LNCAP (cell line): ENCODE data around the gene ATP8B1.

Experiments
- TF ChIP-seq, protein P1 (sequence below): fragments of 450-650 bp; IDR thresholded peaks from 2 replicates; pipeline ENCODE4 v1.5.1; 2017; ENCODE audit warnings: mild to moderate bottlenecking

ATP8B1 gene

DNA sequence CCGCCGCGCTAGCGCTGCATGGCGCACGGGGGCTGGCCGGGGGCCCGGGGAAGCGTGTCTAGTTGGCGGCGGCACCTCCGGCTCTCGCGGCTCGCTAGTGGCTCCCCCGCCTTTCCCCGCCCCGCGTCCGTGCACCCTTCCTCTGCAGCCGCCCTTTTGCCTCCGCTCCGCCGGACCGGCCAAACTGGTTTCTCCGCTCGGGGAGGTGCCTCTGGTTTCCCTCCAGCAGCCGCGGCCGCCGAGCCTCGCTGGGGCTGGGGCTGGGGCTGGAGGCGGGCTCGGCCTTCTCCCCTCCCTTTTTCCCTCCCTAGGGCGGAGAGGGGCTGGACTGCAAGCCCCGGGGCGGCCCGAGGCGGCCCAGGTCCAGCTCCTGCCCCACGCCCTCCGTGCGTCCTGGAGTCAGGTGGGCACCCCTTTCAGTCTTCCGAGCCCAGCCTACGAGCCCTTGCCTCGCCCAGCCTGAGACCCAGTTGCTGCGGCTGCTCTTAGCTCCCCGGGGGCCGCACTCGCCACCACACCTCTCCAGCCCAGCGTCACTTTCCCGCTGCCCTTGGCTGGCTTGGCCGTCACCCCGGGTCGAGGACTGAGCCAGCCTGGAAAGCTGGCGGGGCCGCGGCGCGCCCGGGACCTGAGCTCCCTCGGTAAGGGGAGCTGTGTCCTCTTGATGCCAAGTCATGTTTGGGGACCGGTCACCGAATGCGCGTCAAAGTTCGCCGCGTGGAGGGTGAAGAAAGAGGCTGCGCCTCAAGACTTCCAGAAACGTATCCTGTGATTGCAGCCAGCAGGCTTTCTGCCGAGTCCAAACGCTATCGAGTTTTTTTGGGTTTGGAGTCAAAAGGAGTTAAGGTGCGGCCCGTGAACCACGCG, at the start of gene ATP8B1:
ATP8B1 (minus strand) TSS at position 213 of the 867 bp plus-strand sequence. CDS start 71,508 bp downstream, outside the sequence.
- TF ChIP-seq, protein P1, sequence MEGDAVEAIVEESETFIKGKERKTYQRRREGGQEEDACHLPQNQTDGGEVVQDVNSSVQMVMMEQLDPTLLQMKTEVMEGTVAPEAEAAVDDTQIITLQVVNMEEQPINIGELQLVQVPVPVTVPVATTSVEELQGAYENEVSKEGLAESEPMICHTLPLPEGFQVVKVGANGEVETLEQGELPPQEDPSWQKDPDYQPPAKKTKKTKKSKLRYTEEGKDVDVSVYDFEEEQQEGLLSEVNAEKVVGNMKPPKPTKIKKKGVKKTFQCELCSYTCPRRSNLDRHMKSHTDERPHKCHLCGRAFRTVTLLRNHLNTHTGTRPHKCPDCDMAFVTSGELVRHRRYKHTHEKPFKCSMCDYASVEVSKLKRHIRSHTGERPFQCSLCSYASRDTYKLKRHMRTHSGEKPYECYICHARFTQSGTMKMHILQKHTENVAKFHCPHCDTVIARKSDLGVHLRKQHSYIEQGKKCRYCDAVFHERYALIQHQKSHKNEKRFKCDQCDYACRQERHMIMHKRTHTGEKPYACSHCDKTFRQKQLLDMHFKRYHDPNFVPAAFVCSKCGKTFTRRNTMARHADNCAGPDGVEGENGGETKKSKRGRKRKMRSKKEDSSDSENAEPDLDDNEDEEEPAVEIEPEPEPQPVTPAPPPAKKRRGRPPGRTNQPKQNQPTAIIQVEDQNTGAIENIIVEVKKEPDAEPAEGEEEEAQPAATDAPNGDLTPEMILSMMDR, result no peak

DNA sequence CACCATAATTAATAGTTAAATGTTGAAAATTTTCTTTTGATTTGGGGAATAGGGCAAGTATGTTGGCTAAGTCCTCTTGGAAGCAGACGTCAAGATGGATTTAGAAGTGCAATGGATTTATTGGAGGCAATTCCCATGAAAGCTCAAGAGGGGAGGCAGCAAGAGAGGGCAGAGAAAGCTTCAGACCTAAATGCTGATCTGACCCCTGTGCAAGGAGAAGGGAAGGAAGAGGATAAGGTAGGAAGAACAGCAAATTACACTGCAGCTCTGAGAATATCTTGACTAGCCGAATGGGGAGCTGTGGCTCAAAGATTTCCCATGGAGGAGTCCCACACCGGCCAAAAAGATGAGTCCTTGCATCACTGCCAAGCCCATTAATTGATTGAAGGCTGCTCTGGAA, 46.9 kb upstream of the ATP8B1 start:
- TF ChIP-seq, protein P1, result no peak

DNA sequence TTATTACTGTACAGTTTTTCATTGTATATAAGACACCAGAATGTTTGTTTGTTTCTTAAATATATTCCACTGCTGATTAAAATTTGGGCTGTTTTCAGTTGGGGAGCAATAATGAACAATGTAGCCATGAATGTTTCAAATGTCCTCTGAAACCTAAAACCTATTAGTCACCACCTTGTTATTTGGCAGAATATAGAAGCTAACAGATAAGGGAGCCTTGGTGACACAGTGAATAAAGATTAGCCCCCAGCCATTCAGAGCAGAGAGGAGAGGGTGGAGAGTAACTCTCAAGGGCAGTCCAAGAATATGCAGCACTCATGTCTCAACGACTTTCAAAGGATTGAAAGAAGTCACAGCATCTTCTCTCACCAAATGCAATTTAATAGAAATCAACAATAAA, 43.1 kb upstream of the ATP8B1 start:
- TF ChIP-seq, protein P1, result no peak

DNA sequence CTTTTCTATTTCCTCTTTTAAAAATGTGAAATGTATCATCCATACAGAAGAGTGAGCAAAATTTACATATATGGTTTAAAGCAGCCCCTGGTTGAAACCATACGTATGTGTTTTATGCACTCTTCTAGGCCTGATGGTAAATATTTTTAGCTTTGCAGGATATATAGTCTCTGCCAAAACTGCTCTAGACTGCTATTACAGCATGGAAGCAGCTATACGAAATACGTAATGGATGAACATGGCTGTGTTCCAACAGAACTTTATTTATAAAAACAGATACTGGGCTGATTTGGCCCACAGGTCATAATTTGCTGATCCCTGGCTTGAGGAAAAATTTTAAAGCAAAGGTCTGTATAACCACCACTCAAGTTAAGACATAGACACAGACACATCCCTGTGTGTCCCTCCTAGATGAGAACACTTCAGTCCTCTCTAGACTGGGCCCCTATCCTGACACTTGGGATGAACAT, 42.5 kb upstream of the ATP8B1 start:
- TF ChIP-seq, protein P1, result no peak

DNA sequence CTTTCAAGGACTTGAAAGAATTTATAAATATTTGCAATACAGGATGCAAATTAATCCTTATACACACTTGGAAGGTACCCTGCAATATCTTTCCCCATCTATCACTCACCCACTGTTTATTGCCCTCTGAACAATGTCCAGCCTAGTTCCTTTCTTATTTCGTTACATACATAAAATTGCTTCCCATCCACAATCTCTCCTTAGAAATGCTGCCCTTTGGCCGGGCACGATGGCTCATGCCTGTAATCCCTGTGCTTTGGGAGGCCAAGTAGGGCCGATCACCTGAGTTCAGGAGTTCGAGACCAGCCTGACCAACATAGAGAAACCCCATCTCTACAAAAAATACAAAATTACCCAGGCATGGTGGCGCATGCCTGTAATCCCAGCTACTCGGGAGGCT, 41.2 kb upstream of the ATP8B1 start:
- TF ChIP-seq, protein P1, result no peak

DNA sequence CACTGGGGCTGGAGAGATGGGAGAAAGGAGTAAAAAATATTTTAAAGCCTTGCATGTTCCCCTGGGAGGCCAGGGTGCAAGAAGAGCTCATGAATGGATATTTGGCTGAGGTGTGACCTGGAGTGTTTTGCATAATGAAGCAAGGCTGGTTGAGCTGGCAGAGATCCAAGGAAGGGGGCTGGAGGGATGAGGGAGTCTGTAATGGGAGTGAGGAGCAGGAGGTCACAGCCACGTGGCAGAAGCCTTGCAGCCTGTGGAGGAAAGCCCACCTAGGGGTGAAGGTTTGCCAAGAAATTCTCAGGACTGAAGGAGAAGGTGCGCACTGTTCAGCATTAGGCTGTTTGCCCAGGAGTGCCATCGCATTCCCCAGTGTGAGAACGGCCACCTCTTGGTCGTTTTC, 40.3 kb upstream of the ATP8B1 start:
- TF ChIP-seq, protein P1, result no peak

DNA sequence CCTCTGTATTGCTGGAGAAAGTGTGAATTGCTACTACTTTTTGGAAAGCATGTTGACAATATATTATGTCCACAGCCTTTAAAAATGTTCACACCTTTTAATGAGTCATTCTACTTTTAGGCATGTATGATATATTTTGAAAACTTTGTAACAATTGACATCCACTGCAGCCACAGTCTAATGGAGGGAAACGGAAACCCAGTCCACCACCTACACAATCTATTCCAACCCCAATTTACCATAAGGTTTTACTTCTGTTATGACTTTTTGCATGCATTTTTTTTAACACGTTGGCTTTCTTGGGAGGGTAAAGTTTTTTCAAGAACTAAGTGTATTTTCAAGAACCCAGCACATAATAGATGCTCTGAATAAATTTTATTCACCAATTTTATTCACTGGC, 38.5 kb upstream of the ATP8B1 start:
- TF ChIP-seq, protein P1, result no peak
